Right atrium auricular region (tissue), 2 donors: Measurements from ENCODE around the gene KIF13A. TPM values are rescaled to one million over a fixed set of nuclear protein-coding genes. Genes with fewer than 3 reads are reported as not detected.
"Not testable (repeated sequence)": the region's sequence is repeated elsewhere in the genome, so short reads cannot be mapped to it uniquely, and the experiment has no call there.

Source experiments
- DNase-seq: peaks from one replicate; pipeline ENCODE4 v3.0.0-alpha.2; 2019; ENCODE audit warnings: low spot score
- H3K27ac ChIP-seq, 2 donors: fragments of 200-600 bp; sonication (generic); 1 replicate in 1 of 2; 2 replicates in 1 of 2; pipeline ENCODE4 v1.5.1; 2016 to 2019
- H3K27me3 ChIP-seq, 2 donors: fragments of 200-600 bp; sonication (generic); one replicate each; pipeline versions ENCODE4 v1.5.1 to v1.6.0; 2017 to 2019
- H3K36me3 ChIP-seq: fragments of 200-600 bp; sonication (generic); one replicate; pipeline ENCODE4 v1.5.1; 2016
- H3K4me1 ChIP-seq, 2 donors: fragments of 200-600 bp; sonication (generic); one replicate each; pipeline versions ENCODE4 v1.5.1 to v1.6.0; 2017 to 2019
- H3K4me3 ChIP-seq, 2 donors: fragments of 200-600 bp; sonication (generic); 1 replicate in 1 of 2; 2 replicates in 1 of 2; pipeline ENCODE4 v1.5.1; 2017 to 2019; ENCODE audit warnings: mild to moderate bottlenecking in 1 of 2, moderate library complexity in 1 of 2
- H3K9me3 ChIP-seq, 2 donors: fragments of 200-600 bp; sonication (generic); one replicate each; pipeline ENCODE4 v1.5.1; 2019
- CTCF ChIP-seq, 2 donors: fragments of 200-600 bp; sonication (generic); IDR thresholded peaks; one replicate each; pipeline ENCODE4 v1.5.1; 2019; ENCODE audit warnings: antibody characterized with exemption in 2 of 2
- total RNA-seq, 2 donors: library from RNA; depleted of rRNA; stranded (reverse); fragments of >200 nt; gene quantifications; one replicate each; pipeline ENCODE4 v1.1.0, GENCODE V29; 2016

Gene KIF13A
- total RNA-seq, 2 donors from 2014 or later: 56.6 to 68.3 TPM

- no peak for TF ChIP-seq CTCF (IDR thresholded peaks at IDR 0.05)
- Histone ChIP-seq H3K27ac (no peak overlapping the region), H3K27me3 (no peaks in the 10 kb centered on the region), H3K4me3 (no peak overlapping the region), H3K36me3 (no peaks in the 10 kb centered on the region), H3K9me3 (no peaks in the 10 kb centered on the region), H3K4me1 (peaks cover 0 to 4% of the 10 kb centered on the region in 2 donors)
- DNase-seq: no peak
Observed at GRCh38 chr6:18021166-18021850, 33.9 kb upstream of the KIF13A start.

- H3K4me3 ChIP-seq, H3K27ac ChIP-seq, DNase-seq, H3K4me1 ChIP-seq, H3K36me3 ChIP-seq, H3K27me3 ChIP-seq, H3K9me3 ChIP-seq: not testable (repeated sequence)
Observed at GRCh38 chr6:18020545-18020944, 33.1 kb upstream of the KIF13A start.

GRCh38 chr6:18019539-18020534 is 32.4 kb upstream of the KIF13A start:
- no peak for TF ChIP-seq CTCF (IDR thresholded peaks at IDR 0.05)
- no peak for DNase-seq

GRCh38 chr6:18019133-18019532 is 31.7 kb upstream of the KIF13A start:
- not testable (repeated sequence) for H3K4me3 ChIP-seq, DNase-seq

More at GRCh38 chr6:18019539-18020534, 32.4 kb upstream of the KIF13A start:
- Histone ChIP-seq H3K27ac (no peak overlapping the region), H3K27me3 (no peaks in the 10 kb centered on the region), H3K4me1 (peaks cover 0 to 4% of the 10 kb centered on the region in 2 donors), H3K36me3 (no peaks in the 10 kb centered on the region), H3K4me3 (peak overlapping the region in 1 of 2 donors; percentile 21), H3K9me3 (no peaks in the 10 kb centered on the region)

GRCh38 chr6:18016698-18017097 is 29.3 kb upstream of the KIF13A start:
- Histone ChIP-seq H3K9me3 (no peaks in the 10 kb centered on the region), H3K27ac (no peak overlapping the region), H3K27me3 (no peaks in the 10 kb centered on the region), H3K4me3 (no peak overlapping the region), H3K4me1 (no peaks in the 10 kb centered on the region), H3K36me3 (no peaks in the 10 kb centered on the region)
- TF ChIP-seq CTCF (IDR thresholded peaks at IDR 0.05): no peak
- no peak for DNase-seq

More at GRCh38 chr6:18019133-18019532, 31.7 kb upstream of the KIF13A start:
- not testable (repeated sequence) for H3K9me3 ChIP-seq, H3K27me3 ChIP-seq, H3K27ac ChIP-seq, H3K36me3 ChIP-seq, H3K4me1 ChIP-seq

- Histone ChIP-seq H3K27ac (no peak overlapping the region), H3K9me3 (no peaks in the 10 kb centered on the region), H3K4me1 (no peaks in the 10 kb centered on the region), H3K36me3 (no peaks in the 10 kb centered on the region), H3K4me3 (no peak overlapping the region), H3K27me3 (no peaks in the 10 kb centered on the region)
- TF ChIP-seq CTCF (IDR thresholded peaks at IDR 0.05): no peak
- no peak for DNase-seq
Observed at GRCh38 chr6:18016133-18016532, 28.7 kb upstream of the KIF13A start.
